Tibial nerve (tissue), 4 donors: ENCODE results near the gene TBC1D1. TPM values are rescaled to one million over a fixed set of nuclear protein-coding genes. Genes with fewer than 3 reads are reported as not detected.

Experiments
- DNase-seq, 2 donors: peaks; one replicate each; pipeline ENCODE4 v3.0.0-alpha.2; 2019; ENCODE audit warnings: low spot score in 2 of 2
- H3K27ac ChIP-seq, 4 donors: fragments of 200-600 bp; sonication (generic) in 3 of 4; one replicate each; pipeline ENCODE4 v1.5.1; 2017 to 2019; ENCODE audit warnings: mild to moderate bottlenecking in 1 of 4
- H3K27me3 ChIP-seq, 2 donors: fragments of 200-600 bp; sonication (generic) in 1 of 2; one replicate each; pipeline versions ENCODE4 v1.5.1 to v1.6.0; 2017 to 2019
- H3K36me3 ChIP-seq, 3 donors: fragments of 200-600 bp; sonication (generic); one replicate each; pipeline ENCODE4 v1.5.1; 2018 to 2019
- H3K4me1 ChIP-seq, 4 donors: fragments of 200-600 bp; sonication (generic) in 3 of 4; one replicate each; pipeline ENCODE4 v1.5.1; 2017 to 2019
- H3K4me3 ChIP-seq, 4 donors: fragments of 200-600 bp; sonication (generic) in 3 of 4; one replicate each; pipeline ENCODE4 v1.5.1; 2017 to 2019; ENCODE audit warnings: mild to moderate bottlenecking in 1 of 4, moderate library complexity in 1 of 4
- H3K9me3 ChIP-seq, 4 donors: fragments of 200-600 bp; sonication (generic) in 3 of 4; one replicate each; pipeline ENCODE4 v1.5.1; 2017 to 2019
- CTCF ChIP-seq, 5 experiments: fragments of 200-600 bp in 3 of 5; fragments of 450-650 bp in 2 of 5; sonication (generic) in 3 of 5; IDR thresholded peaks; one replicate each; pipeline ENCODE4 v1.5.1; 2016 to 2019; ENCODE audit warnings: antibody characterized with exemption in 5 of 5, mild to moderate bottlenecking in 3 of 5, moderate library complexity in 2 of 5
- EP300 ChIP-seq, 2 donors: sonication (generic); formaldehyde crosslinking; IDR thresholded peaks; one replicate each; pipeline ENCODE4 v1.6.1; 2017; ENCODE audit warnings: antibody characterized with exemption in 2 of 2, mild to moderate bottlenecking in 1 of 2
- POLR2A ChIP-seq, 2 donors: fragments of 450-650 bp; IDR thresholded peaks; one replicate each; pipeline ENCODE4 v1.6.1; 2017; ENCODE audit warnings: antibody characterized with exemption in 2 of 2, mild to moderate bottlenecking in 2 of 2, moderate library complexity in 2 of 2
- WGBS, 2 donors: methylation state at CpG; one replicate each; pipeline ENCODE4 v1.1.5; 2018; 5-methylcytosine and 5-hydroxymethylcytosine counted together
- total RNA-seq, 4 donors: library from RNA; depleted of rRNA; stranded (reverse); fragments of >200 nt; gene quantifications; one replicate each; pipeline ENCODE4 v1.1.0, GENCODE V29; 2016

Gene TBC1D1
- total RNA-seq, 4 donors from 2014 or later, result 41.6 to 97.8 (median 62.5) TPM

GRCh38 chr4:38114386-38115150 lies 223.7 kb downstream of the TBC1D1 start:
- no peak for DNase-seq
- Histone ChIP-seq H3K36me3 (peaks cover 0 to 5% (median 0%) of the 10 kb centered on the region in 3 donors), H3K4me1 (peaks cover 0 to 44% (median under 1%) of the 10 kb centered on the region in 4 donors), H3K9me3 (no peaks in the 10 kb centered on the region), H3K27ac (peak overlapping the region in 2 of 4 donors; percentile 32 to 45), H3K4me3 (no peak overlapping the region), H3K27me3 (no peaks in the 10 kb centered on the region)
- WGBS, 2 donors, result 46 to 52% methylated on average over 6 of the region's 6 CpGs
- TF ChIP-seq EP300 (IDR thresholded peaks at IDR 0.05) (no peak), POLR2A (IDR thresholded peaks at IDR 0.05) (no peak), CTCF (IDR thresholded peaks at IDR 0.05) (no peak)

- Histone ChIP-seq H3K4me3 (no peak overlapping the region), H3K9me3 (no peaks in the 10 kb centered on the region), H3K4me1 (peaks cover 0 to 46% (median 3%) of the 10 kb centered on the region in 4 donors), H3K36me3 (peaks cover 0 to 5% (median 0%) of the 10 kb centered on the region in 3 donors), H3K27me3 (no peaks in the 10 kb centered on the region), H3K27ac (no peak overlapping the region)
- 87 to 96% methylated on average over 5 of the region's 5 CpGs for WGBS, 2 donors
- DNase-seq, result no peak
- TF ChIP-seq POLR2A (IDR thresholded peaks at IDR 0.05), result no peak
- TF ChIP-seq CTCF (IDR thresholded peaks at IDR 0.05), result no peak
- no peak for TF ChIP-seq EP300 (IDR thresholded peaks at IDR 0.05)
Measured at GRCh38 chr4:38115601-38116000, 224.7 kb downstream of the TBC1D1 start.

- WGBS, 2 donors, result 83 to 93% methylated on average over 4 of the region's 4 CpGs
- Histone ChIP-seq H3K9me3 (no peaks in the 10 kb centered on the region), H3K27me3 (no peaks in the 10 kb centered on the region), H3K4me3 (no peak overlapping the region), H3K36me3 (peaks cover 0 to 5% (median 0%) of the 10 kb centered on the region in 3 donors), H3K27ac (peak overlapping the region in 1 of 4 donors; percentile 74), H3K4me1 (peaks cover 0 to 40% (median 3%) of the 10 kb centered on the region in 4 donors)
- no peak for TF ChIP-seq POLR2A (IDR thresholded peaks at IDR 0.05)
- no peak for TF ChIP-seq CTCF (IDR thresholded peaks at IDR 0.05)
- TF ChIP-seq EP300 (IDR thresholded peaks at IDR 0.05), result no peak
- DNase-seq, result no peak
Measured at GRCh38 chr4:38117591-38117990, 226.7 kb downstream of the TBC1D1 start.

GRCh38 chr4:38119668-38120385 lies 228.9 kb downstream of the TBC1D1 start:
- H3K36me3 ChIP-seq, result peaks cover 0 to 7% (median 0%) of the 10 kb centered on the region in 3 donors
- DNase-seq, result no peak
- no peak overlapping the region for H3K4me3 ChIP-seq
- WGBS, 2 donors, result 29% methylated on average over 7 of the region's 7 CpGs
- no peaks in the 10 kb centered on the region for H3K9me3 ChIP-seq
- no peaks in the 10 kb centered on the region for H3K27me3 ChIP-seq
- H3K27ac ChIP-seq, result peak overlapping the region in 2 of 4 donors; percentile 68 to 74
- H3K4me1 ChIP-seq, result peaks cover 0 to 22% (median 3%) of the 10 kb centered on the region in 4 donors
- TF ChIP-seq CTCF (IDR thresholded peaks at IDR 0.05), result no peak
- no peak for TF ChIP-seq EP300 (IDR thresholded peaks at IDR 0.05)
- TF ChIP-seq POLR2A (IDR thresholded peaks at IDR 0.05), result no peak

- Histone ChIP-seq H3K9me3 (no peaks in the 10 kb centered on the region), H3K36me3 (peaks cover 0 to 15% (median 0%) of the 10 kb centered on the region in 3 donors), H3K4me3 (no peak overlapping the region), H3K27ac (peak overlapping the region in 2 of 4 donors; percentile 68 to 74), H3K27me3 (no peaks in the 10 kb centered on the region), H3K4me1 (peaks cover 0 to 17% (median 3%) of the 10 kb centered on the region in 4 donors)
- DNase-seq, result no peak
- WGBS, 2 donors, result 89 to 90% methylated on average over 4 of the region's 4 CpGs
- TF ChIP-seq EP300 (IDR thresholded peaks at IDR 0.05), result no peak
- no peak for TF ChIP-seq POLR2A (IDR thresholded peaks at IDR 0.05)
- no peak for TF ChIP-seq CTCF (IDR thresholded peaks at IDR 0.05)
Measured at GRCh38 chr4:38120772-38121171, 229.9 kb downstream of the TBC1D1 start.
